Stimulated activated CD4-positive, alpha-beta T cell treated with anti-CD3 and anti-CD28 coated beads, Interleukin-4, amount 100 ng/mL, for 4 hours (primary cell): Measurements from ENCODE around the gene IDI2.
"Not testable (repeated sequence)": the region's sequence is repeated elsewhere in the genome, so short reads cannot be mapped to it uniquely, and the experiment has no call there.

Experiments
- DNase-seq, 2 experiments: peaks; one replicate each; pipeline ENCODE4 v3.0.0-alpha.2; 2020

IDI2 gene

DNA sequence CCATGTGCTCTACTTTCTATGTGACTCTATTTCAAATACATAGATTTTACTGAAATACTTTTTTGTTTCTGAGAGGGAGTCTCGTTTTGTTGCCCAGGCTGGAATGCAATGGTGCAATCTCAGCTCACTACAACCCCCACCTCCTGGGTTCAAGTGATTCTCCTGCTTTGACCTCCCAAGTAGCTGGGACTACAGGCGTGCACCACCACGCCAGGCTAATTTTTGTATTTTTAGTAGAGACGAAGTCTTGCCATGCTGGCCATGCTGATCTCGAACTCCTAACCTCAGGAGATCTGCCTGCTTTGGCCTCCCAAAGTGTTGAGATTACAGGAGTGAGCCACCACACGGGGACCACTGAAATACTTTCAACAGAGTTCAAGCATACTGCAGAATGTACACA is 19.8 kb upstream of the IDI2 start:
- DNase-seq = no peak

DNA sequence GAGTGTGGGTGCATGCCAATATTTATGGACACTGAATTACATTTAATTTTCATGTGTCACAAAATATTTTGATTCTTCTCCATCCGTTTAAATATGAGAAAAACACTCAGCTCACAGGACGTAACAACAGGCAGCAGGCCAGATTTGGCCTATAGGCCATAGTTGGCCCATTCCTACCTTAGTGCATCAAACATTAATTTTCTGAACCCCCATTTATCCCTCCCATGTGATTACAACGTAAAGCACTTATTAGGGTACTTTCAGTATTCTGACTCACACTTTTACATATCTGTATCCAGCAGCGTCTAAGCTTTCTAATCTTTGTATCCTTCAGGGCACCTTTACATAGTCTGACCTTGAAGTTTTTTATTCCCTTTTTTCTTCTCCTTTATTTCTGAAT is 19.3 kb upstream of the IDI2 start:
- DNase-seq = no peak

DNA sequence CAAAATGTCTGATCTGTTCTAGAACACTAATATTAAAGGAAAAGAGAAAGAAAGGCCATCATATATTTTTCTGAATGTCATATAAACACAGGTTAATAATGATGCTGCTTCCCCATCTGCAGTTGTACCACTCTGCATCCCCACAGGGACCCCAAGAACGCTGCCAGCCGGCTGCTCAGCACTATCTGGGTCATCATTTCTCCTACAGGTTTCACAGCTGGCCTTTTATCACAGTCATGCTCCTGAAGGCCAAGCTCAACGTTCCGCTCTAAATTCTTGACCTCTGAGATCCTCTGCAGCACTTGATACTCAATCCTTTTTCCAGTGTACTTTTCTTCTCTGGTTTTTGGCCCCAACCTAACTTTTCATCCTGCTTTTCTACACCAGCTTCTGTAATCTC is 18.5 kb upstream of the IDI2 start:
- DNase-seq = no peak

DNA sequence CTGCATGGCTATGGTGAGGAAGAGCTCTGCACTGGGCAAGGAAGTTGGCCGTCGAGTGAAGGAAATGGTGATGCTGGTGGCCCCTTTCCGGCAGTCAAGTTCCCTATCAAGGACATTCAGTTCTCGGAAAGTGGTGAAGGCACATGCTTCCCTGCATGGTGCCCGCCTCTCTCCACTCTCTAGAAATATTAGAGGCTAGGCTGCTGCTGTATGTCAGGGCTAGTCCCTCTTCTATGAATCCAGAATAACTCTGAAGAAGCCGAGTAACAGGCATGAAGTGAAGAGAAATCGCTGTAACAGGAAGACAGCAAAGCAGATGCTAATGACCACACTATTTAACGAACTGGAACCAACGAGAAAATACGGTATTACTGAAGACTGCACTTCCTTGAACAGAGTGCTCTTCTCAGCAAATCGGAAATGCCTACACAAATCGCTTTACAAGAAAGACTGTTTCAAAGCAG is 17.9 kb upstream of the IDI2 start:
- no peak for DNase-seq

DNA sequence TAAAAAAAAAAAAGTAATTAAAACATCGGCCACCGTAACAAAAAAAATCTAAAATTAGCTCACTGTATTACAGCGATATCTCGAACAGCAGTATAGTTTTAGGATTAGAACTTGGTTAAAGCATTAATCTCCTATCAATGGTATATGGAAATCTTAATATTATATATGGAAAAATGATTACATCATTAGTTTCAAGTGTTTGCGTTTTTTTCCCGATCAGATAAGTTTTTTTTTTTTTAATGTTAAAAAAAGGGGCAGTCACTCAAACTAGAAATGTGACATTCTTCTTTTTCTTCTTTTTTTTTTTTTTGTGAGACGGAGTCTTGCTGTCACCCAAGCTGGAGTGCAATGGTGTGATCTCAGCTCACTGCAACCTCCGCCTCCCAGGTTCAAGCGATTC is 15.9 kb upstream of the IDI2 start:
- DNase-seq = no peak

DNA sequence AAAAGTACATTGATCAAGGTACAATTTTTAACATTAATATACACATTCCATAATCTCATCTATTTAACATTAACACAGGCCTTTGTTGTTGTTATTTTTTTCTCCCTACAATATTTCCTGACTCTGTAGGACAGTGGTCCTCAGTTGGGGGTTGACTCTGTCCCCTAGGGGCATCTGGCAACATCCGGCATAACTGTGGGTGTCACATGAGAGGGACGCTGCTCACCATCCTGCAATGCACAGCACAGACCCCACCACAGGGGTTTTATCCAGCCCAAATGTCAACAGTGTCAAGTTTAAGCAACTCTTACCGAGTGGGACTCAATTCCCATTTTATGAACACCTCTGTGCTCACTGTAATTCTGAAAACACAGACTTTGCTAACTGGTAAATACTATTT is 14.5 kb upstream of the IDI2 start:
- no peak for DNase-seq

DNA sequence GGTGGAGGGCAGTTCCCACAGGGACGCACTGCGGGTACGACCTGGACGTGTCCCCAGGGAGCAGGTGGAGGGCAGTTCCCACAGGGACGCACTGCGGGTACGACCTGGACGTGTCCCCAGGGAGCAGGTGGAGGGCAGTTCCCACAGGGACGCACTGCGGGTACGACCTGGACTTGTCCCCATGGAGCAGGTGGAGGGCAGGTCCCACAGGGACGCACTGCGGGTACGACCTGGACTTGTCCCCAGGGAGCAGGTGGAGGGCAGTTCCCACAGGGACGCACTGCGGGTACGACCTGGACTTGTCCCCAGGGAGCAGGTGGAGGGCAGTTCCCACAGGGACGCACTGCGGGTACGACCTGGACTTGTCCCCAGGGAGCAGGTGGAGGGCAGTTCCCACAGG is 13.1 kb upstream of the IDI2 start:
- DNase-seq = not testable (repeated sequence)

DNA sequence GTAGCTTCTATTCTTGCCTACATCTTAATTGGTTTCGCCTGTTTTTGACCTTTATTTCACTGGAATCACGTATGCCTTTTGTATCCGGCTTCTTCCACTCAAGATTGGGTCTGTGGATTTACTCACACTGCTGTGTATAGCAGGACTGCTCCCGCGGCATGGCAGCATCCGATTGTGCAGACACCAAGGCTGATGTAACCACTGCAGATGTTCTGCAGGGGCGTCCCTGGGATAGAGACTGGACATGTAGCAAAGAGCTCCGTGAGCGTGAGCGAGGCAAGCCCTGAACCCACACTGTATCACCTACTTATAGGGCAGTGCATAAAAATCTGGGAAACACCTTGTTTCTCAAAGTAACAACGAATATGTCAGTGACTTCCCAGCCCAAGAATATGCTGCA is 11.4 kb upstream of the IDI2 start:
- DNase-seq = no peak

DNA sequence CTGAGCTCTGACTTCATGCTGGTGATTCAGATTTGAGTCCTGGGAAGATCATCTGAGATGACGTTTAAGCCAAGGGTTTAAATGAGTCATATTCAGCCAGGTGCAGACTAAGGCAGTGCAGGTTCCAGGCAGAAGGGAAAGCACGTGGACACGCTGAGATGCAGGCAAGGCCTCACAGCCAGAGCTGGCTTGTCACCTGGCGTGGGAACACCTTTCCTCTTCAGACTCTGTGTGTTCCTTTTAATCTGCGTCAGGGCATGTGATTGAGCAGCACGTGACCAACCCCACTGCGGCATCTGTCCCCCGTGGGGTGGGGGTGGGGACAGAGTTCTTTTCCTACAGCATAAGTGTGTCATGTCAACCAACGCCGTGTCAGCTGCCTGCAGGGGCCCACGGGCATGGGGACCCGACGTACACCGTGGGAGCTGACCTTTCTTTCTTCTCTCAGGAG is 10.7 kb upstream of the IDI2 start:
- DNase-seq = peak in 1 of 2 experiments; percentile 49

DNA sequence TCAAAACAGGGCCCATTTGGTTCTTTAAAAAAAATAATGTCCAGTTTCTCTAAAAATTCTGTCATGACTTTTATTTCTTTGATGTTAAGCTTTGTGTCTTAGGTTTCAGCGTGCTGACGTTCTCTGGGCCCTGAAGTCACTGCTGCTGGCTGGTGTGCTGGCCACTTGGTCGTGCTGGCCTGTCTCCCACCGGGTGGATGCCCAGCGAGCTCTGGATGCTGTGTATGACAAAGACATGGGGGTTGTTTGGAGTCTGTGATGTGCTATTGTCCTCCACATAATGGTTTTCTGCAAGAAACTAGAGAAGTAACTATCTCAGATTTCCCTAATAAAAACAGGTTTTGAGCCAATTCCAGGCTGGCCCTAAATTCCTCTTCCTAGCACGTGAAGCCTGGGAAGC is 9.5 kb upstream of the IDI2 start:
- no peak for DNase-seq

DNA sequence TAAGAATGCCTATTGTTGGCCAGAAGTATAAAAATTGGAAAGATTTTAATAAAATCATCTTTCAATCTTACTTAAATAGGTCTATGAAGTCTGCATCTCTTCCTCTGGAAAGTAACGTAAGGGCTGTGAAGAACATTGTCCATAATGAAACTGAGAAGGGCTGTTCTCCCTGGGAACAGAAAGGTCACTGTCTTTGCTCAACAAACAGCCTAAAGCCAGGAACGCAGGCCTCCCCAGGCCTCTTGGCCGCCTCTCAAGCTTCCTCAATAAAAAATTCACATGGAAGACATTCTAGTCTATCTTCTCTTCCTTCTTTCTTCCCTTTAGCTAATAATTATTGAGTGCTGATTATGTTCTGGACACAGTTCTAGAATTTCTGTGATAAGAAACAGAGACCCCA is 9.1 kb upstream of the IDI2 start:
- no peak for DNase-seq

DNA sequence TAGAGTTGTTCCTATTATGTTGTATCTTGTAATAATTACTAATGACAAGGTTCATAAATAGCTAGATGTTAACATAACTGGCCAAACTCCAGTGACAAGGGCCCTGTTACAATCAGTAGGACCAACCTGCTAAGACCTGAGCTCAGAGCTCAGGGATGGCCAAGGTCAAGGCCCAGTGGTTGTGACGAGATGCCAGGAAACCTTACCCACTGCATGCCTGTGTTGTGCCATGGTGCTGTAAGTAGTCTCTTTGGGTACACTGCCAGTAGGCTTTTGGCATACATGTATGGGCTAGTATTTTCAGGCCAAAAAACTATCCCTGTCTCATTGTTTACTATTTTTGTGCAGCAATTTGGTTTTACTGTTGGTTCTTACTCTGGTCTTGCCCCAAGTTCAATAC is 7.9 kb upstream of the IDI2 start:
- no peak for DNase-seq

DNA sequence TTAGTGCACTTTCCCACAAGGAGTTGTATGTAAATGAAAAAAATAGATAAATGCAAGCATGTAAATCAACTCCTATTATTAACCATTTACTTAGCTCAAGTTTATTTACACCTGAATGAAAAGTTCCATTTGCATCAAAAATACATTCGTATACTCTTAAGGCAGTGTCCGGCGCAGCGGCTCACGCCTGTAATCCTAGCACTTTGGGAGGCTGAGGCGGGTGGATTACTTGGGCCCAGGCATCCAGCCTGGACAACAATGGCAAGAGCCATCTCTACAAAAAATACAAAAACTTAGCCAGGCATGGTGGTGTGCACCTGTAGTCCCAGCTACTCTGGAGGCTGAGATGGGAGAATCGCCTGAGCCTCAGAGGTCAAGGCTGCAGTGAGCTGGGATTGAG is 4.2 kb upstream of the IDI2 start:
- DNase-seq = no peak

DNA sequence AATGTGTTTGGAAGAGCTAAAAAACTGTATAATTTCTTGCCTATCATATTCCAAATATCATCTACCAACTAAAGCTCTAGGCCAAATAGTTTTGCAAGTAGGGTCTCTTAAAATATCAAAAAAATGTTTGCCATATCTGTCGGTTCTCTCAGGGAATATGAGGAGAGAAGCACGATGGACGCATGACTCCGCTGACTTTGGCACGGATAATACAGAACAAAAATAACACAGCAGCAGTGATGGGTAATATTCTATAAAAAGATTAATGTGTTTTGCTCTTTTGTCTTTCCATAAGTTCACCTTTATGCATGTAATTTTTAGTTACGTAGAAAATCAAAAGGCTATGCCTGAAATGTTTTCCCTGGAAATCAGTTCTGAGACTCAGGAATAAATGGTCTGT is 919 bp upstream of the IDI2 start:
- DNase-seq = no peak

DNA sequence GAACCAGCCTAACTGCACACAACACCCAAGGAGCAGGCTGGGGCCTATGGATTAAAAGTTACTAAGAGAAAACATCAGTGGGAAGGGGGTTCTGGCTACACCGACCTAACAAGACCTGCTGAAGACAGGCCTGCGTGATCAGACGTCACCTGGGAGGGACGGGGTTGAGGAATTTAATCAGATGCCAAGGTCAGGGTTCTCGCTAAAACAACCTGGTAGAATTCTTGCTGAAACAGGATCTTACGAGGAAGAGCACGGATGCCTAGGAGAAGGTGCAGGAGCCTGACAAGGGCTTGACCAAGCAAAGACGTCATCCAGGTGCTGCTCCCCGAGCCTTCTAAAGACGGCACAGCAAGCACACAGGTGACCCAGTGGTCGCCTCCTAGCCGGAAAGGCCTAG is 1.6 kb downstream of the IDI2 start:
- DNase-seq = no peak

DNA sequence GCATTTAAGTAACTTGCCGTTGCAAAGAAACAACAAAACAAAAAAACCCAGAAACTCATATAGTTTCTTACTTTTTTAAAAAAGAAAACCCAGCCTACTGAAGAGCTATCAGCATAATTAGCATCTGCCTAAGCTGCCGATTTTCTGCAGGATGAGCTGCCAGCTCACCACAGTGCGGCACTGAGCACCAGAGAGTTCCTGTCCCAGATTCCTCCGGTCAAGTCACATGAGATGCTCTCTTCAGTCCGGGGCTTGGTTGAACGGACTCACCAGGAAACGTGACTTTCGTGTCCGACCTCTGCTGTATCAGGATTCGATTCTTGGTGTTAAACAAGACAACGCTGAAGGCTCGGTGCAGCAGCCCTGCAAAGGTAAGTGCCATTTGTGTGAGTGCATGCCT is 3.2 kb downstream of the IDI2 start:
- DNase-seq = no peak

DNA sequence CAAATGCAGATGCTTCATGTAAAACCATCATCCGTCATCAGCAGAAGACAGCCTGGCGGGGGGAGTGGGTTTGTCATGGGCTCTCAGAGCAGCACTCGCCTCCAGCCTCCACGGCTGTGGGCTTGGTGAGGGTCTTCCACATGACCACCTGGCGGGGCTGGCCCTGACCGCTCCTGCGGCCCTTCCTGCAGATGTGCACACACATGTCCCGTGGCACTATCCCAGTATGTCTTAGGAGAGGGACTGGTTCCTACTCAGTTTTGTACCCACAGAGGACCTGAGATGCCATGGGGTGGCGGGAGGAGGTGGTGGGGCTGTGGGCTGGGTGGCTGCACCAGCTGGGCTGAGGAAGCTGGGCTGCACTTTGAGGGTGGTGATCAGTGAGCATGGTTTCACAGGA is 4.7 kb downstream of the IDI2 start:
- no peak for DNase-seq

DNA sequence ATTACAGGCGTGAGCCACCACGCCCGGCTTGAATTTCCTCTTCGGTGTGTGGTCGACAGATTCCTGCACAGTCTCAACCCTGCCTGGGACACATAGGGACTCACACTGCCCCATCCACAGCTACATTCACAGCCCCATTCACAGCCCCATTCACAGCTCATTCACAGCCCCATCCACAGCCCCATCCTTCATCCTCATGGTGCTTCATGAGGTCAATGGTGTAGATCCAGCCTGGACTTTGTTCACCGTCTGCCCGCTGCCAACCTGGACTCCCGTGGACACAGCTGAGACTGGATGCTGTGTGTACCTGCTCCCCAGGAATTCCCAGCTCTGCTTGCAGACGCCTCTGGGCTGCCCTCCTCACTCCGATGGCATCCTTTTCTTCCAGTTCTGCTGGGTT is 5.2 kb downstream of the IDI2 start:
- no peak for DNase-seq

DNA sequence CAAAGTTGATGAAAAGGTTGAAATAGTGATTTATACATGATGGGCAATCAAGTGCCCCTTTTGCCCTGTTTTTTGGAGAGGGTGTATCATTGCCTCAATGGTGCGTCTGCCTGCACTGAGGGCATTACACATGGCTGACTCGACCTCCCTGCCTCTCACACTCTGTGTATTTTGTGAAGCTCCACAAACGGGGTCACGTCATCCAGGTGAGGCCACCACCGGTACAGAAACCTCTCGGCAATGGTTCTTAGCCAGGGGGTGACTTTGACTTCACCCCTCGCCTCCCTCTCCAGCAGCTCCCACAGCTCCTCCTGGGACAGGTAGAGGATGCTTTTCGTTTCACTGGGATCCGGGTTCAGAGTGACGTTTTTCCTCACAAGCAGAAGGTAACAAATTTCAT is 6.3 kb downstream of the IDI2 start:
- DNase-seq = no peak

DNA sequence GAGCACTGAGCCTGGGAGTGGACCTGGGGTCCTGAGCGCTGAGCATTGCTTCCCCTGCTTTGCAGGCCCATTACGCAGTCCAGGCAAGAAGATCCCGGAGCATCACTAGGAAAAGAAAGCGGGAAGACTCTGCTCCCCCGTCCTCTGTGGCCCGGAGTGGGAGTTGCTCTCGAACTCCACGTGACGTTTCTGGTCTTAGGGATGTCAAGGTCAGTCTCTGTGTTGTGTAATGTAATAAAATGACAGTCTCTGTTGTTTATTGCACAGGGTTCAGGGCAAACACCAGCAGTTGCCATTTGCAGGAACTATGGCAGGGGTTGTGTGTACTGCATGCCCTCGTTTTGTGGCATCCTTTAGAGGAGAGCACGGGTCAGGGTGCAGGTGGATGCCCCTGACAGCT is 10.0 kb downstream of the IDI2 start:
- DNase-seq = no peak

DNA sequence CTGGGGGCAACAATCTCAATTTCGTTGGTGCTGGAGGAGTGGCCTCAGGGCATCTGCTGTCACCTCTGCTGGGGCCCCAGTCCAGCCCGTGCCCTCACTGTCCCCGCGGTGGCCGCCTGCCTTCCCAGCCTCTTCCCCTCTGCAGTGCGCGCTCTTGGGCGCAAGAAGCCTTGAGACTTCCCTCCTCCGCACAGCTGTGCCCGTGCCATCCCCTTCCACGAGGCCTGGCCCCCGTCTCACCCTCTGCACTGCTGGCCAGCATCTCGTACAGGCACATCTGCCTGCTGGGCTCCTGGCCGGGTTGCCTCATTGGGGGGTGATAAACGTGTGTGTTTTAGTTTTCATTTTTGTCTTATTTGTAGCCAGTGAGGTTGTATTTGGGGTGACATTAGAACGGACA is 14.0 kb downstream of the IDI2 start:
- DNase-seq = no peak

DNA sequence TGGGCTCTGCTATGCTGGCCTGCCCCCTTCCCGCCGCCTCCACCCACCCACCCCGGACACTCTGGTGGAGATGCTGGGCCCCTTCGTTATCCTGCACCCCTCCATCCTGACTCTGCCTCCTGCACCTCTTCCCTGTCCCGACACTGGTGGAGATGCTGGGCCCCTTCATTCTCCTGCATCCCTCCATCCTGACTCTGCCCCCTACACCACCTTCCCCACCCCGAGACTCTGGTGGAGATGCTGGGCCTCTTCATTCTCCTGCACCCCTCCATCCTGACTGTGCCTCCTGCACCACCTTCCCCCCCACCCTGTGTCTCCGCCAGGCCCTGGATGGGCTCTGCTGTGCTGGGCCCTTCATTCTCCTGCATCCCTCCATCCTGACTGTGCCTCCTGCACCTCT is 15.0 kb downstream of the IDI2 start:
- DNase-seq = no peak

DNA sequence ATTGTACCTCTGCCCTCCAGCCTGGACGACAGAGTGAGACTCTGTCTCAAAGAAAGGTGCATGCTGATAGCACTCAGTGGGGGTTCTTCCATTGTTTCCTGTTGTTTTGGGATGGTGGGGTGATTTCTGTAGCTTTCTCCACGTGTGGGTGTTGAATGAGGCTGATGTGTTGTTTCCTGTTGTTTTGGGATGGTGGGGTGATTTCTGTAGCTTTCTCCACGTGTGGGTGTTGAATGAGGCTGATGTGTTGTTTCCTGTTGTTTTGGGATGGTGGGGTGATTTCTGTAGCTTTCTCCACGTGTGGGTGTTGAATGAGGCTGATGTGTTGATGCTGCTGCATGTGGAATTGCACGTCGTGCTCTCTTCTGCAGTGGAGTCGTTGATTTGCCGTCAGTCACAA is 15.7 kb downstream of the IDI2 start:
- DNase-seq = not testable (repeated sequence)

DNA sequence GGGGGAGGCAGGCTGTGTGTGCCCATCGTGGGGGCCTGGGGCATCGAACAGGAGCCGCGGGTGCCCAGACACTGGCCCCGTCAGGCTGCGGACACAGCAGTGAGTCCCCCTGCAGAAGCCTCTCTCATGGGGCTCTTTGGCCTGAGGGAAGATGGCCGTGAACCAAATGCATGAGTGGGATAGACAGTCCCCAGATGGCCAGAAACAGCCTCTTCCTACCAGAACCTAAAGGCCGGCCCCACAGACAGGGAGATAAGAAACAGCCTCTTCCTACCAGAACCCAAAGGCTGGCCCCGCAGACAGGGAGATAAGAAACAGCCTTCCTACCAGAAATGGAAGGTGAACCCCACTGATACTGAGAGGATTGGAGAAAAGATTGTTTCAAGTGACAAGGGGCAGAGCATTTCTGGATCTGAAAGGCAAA is 16.6 kb downstream of the IDI2 start:
- DNase-seq = no peak

DNA sequence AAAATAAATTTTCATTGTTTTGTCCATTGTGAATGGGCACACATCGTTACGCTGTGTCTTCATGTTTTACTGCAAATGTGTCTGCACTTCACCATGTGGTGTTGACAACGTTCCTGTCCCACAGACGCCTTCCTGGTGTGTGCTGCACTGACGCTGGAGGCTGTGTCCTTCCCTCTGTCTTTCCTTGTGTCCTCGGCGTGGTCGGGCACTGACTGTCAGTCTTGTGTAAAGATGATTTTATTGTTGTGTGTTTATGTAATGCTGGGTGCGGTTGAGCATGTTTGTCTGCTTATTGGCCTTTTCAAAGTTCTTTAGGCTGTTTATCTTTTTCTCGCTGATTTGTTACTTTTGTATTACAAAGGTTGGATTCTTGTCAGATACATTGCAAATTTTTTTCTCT is 18.1 kb downstream of the IDI2 start:
- no peak for DNase-seq

DNA sequence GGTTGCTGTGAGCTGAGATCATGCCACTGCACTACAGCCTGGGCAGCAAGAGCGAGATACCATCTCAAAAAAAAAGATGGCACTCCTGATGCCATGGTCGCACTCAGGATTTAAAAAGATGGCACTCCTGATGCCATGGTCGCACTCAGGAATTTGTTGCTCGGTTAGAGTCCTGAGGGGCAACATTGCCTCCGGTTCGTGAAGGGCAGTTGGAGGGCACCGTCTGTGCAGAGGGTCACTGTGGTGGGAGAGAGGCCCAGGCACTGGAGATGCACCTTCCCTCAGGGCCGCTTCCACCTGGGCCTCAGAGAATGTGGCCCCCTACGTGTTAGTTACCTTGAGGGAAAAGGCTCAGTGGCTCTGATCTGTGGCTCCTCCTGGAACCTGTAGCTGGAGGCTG is 19.1 kb downstream of the IDI2 start:
- no peak for DNase-seq
